Neural progenitor cell (in vitro differentiated cells): ENCODE data around the gene PPIE. TPM values are rescaled to one million over a fixed set of nuclear protein-coding genes. Genes with fewer than 3 reads are reported as not detected.

ENCODE experiments used
- DNase-seq: peaks from one replicate; pipeline ENCODE4 v3.0.0-alpha.2; 2016; ENCODE audit warnings: low spot score
- H2AFZ ChIP-seq: fragments of 200-600 bp; sonication (generic); replicated peaks from 2 replicates; pipeline ENCODE4 v1.6.1; 2016; ENCODE audit warnings: antibody characterized with exemption
- H3F3A ChIP-seq: fragments of 200-600 bp; sonication (generic); 2 replicates; pipeline ENCODE4 v1.6.1; 2016; ENCODE audit warnings: antibody characterized with exemption, low read depth
- H3K27ac ChIP-seq: fragments of 200-600 bp; sonication (generic); 2 replicates; pipeline ENCODE4 v1.5.1; 2016; ENCODE audit warnings: mild to moderate bottlenecking
- H3K27me3 ChIP-seq: fragments of 200-600 bp; sonication (generic); 2 replicates; pipeline ENCODE4 v1.6.1; 2016; ENCODE audit warnings: mild to moderate bottlenecking, moderate library complexity
- H3K36me3 ChIP-seq: fragments of 200-600 bp; sonication (generic); 2 replicates; pipeline ENCODE4 v1.5.1; 2016
- H3K4me1 ChIP-seq: fragments of 200-600 bp; sonication (generic); 2 replicates; pipeline ENCODE4 v1.6.1; 2016; ENCODE audit warnings: mixed run types
- H3K4me2 ChIP-seq: fragments of 200-600 bp; sonication (generic); 2 replicates; pipeline ENCODE4 v1.6.1; 2016
- H3K4me3 ChIP-seq: fragments of 200-600 bp; sonication (generic); 2 replicates; pipeline ENCODE4 v1.5.1; 2016
- H3K79me2 ChIP-seq: fragments of 200-600 bp; sonication (generic); 2 replicates; pipeline ENCODE4 v1.6.1; 2016; ENCODE audit warnings: low read depth
- H3K9ac ChIP-seq: fragments of 200-600 bp; sonication (generic); 2 replicates; pipeline ENCODE4 v1.6.1; 2016
- H3K9me3 ChIP-seq: fragments of 200-600 bp; sonication (generic); 2 replicates; pipeline ENCODE4 v1.5.1; 2016; ENCODE audit warnings: low read depth
- H4K20me1 ChIP-seq: fragments of 200-600 bp; sonication (generic); 2 replicates; pipeline ENCODE4 v1.6.1; 2016; ENCODE audit warnings: low read depth
- H3K27ac Mint-ChIP-seq: 3 replicates; pipeline ENCODE4 v1.8.0; 2021; ENCODE audit warnings: mixed read lengths
- H3K27me3 Mint-ChIP-seq: 2 replicates; pipeline ENCODE4 v1.8.0; 2022; ENCODE audit warnings: low read depth, mild to moderate bottlenecking, inconsistent platforms, moderate library complexity, mixed read lengths; ENCODE audit not compliant: insufficient read depth
- H3K36me3 Mint-ChIP-seq: 3 replicates; pipeline ENCODE4 v1.8.0; 2021; ENCODE audit warnings: mixed read lengths
- H3K4me1 Mint-ChIP-seq: 3 replicates; pipeline ENCODE4 v1.8.0; 2021; ENCODE audit warnings: mixed read lengths
- H3K4me3 Mint-ChIP-seq: 3 replicates; pipeline ENCODE4 v1.8.0; 2021; ENCODE audit warnings: mild to moderate bottlenecking, moderate library complexity, mixed read lengths
- H3K9me3 Mint-ChIP-seq: 3 replicates; pipeline ENCODE4 v1.8.0; 2020; ENCODE audit warnings: mixed read lengths
- CTCF ChIP-seq: fragments of 200-600 bp; sonication (generic); IDR thresholded peaks from 2 replicates; pipeline ENCODE4 v1.5.1; 2017; ENCODE audit warnings: antibody characterized with exemption, mild to moderate bottlenecking
- EZH2 ChIP-seq: fragments of 200-600 bp; sonication (generic); IDR thresholded peaks from 2 replicates; pipeline ENCODE4 v1.6.1; 2017; ENCODE audit warnings: antibody characterized with exemption, mild to moderate bottlenecking, moderate library complexity
- EZH2phosphoT487 ChIP-seq: fragments of 200-600 bp; sonication (generic); IDR thresholded peaks from 2 replicates; pipeline ENCODE4 v1.6.1; 2017; ENCODE audit warnings: antibody characterized with exemption
- total RNA-seq: library from RNA; depleted of rRNA; stranded (reverse); fragments of >200 nt; gene quantifications from 2 replicates; pipeline ENCODE4 v1.2.3, GENCODE V29; 2015; ENCODE audit warnings: low replicate concordance

The PPIE gene
- total RNA-seq, 1 donor from 2014 or later: 57.2 TPM

- no peak for DNase-seq
- peaks cover 37% of the 10 kb centered on the region for H3K27me3 Mint-ChIP-seq
- no peak overlapping the region for H3K4me3 Mint-ChIP-seq
- H2AFZ ChIP-seq: no peak overlapping the region
- H3K4me3 ChIP-seq: no peak overlapping the region
- H3F3A ChIP-seq: peaks cover 3% of the 10 kb centered on the region
- H3K36me3 Mint-ChIP-seq: no peaks in the 10 kb centered on the region
- H3K4me2 ChIP-seq: no peak overlapping the region
- TF ChIP-seq EZH2: no peak
- no peak for TF ChIP-seq EZH2phosphoT487
- TF ChIP-seq CTCF: no peak
- H3K27me3 ChIP-seq: peaks cover 100% of the 10 kb centered on the region
- H3K36me3 ChIP-seq: no peaks in the 10 kb centered on the region
- H3K9me3 Mint-ChIP-seq: no peaks in the 10 kb centered on the region
- peaks cover 8% of the 10 kb centered on the region for H3K4me1 ChIP-seq
- H3K4me1 Mint-ChIP-seq: peaks cover 14% of the 10 kb centered on the region
- H3K9ac ChIP-seq: no peak overlapping the region
- no peak overlapping the region for H3K27ac ChIP-seq
- H3K79me2 ChIP-seq: no peaks in the 10 kb centered on the region
- peaks cover 17% of the 10 kb centered on the region for H4K20me1 ChIP-seq
- no peak overlapping the region for H3K27ac Mint-ChIP-seq
- H3K9me3 ChIP-seq: no peaks in the 10 kb centered on the region
Observed at GRCh38 chr1:39696448-39696847, 42.2 kb upstream of the PPIE start.

DNA sequence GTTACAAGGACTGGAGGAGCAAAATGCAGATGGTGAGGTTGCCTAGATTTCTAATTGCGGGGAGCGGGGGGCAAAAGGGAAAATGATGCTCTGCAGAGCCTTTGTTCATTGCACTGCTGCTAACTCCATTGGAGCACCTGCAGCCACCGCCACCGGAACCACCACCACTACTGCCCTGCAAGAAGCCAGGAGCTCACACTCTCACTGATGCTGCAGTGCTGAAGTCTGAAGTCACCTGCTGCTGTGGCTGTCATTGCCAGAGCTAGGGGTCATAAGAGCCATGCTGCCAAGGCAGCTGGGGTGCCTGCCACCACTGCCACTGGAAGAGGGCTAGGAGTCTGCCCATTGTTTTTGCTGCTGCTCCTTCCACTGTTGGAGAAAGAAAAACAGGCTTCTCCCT, 40.1 kb upstream of the PPIE start:
- Histone ChIP-seq H3K4me2 (no peak overlapping the region), H3K4me1 (peaks cover 14% of the 10 kb centered on the region), H3K36me3 (no peaks in the 10 kb centered on the region), H3K9me3 (no peaks in the 10 kb centered on the region), H2AFZ (no peak overlapping the region), H3K4me3 (no peak overlapping the region), H4K20me1 (no peaks in the 10 kb centered on the region), H3F3A (peaks cover 6% of the 10 kb centered on the region), H3K27ac (no peak overlapping the region), H3K79me2 (no peaks in the 10 kb centered on the region), H3K27me3 (peaks cover 100% of the 10 kb centered on the region), H3K9ac (no peak overlapping the region)
- Mint-ChIP-seq H3K9me3 (no peaks in the 10 kb centered on the region), H3K27ac (no peak overlapping the region), H3K36me3 (no peaks in the 10 kb centered on the region), H3K4me1 (peaks cover 23% of the 10 kb centered on the region), H3K27me3 (peaks cover 27% of the 10 kb centered on the region), H3K4me3 (no peak overlapping the region)
- no peak for TF ChIP-seq EZH2phosphoT487
- TF ChIP-seq CTCF: no peak
- TF ChIP-seq EZH2: no peak
- DNase-seq: no peak

GRCh38 chr1:39699419-39699818, 39.3 kb upstream of the PPIE start:
- peaks cover 6% of the 10 kb centered on the region for H3F3A ChIP-seq
- H3K79me2 ChIP-seq: no peaks in the 10 kb centered on the region
- no peaks in the 10 kb centered on the region for H3K9me3 ChIP-seq
- Mint-ChIP-seq H3K27ac (no peak overlapping the region), H3K4me1 (peaks cover 23% of the 10 kb centered on the region), H3K36me3 (no peaks in the 10 kb centered on the region), H3K4me3 (no peak overlapping the region), H3K9me3 (no peaks in the 10 kb centered on the region), H3K27me3 (peaks cover 27% of the 10 kb centered on the region)
- no peaks in the 10 kb centered on the region for H3K36me3 ChIP-seq
- H3K27ac ChIP-seq: no peak overlapping the region
- DNase-seq: no peak
- H3K4me1 ChIP-seq: peaks cover 14% of the 10 kb centered on the region
- no peaks in the 10 kb centered on the region for H4K20me1 ChIP-seq
- H3K4me3 ChIP-seq: no peak overlapping the region
- peaks cover 100% of the 10 kb centered on the region for H3K27me3 ChIP-seq
- no peak overlapping the region for H3K4me2 ChIP-seq
- H2AFZ ChIP-seq: no peak overlapping the region
- no peak overlapping the region for H3K9ac ChIP-seq
- TF ChIP-seq CTCF: peak; percentile 12
- TF ChIP-seq EZH2phosphoT487: no peak

- H3K4me2 ChIP-seq: no peak overlapping the region
- H3K9me3 ChIP-seq: no peaks in the 10 kb centered on the region
- Mint-ChIP-seq H3K36me3 (no peaks in the 10 kb centered on the region), H3K4me3 (no peak overlapping the region), H3K4me1 (peaks cover 23% of the 10 kb centered on the region), H3K27me3 (peaks cover 24% of the 10 kb centered on the region), H3K27ac (no peak overlapping the region), H3K9me3 (no peaks in the 10 kb centered on the region)
- no peak overlapping the region for H3K27ac ChIP-seq
- H3K27me3 ChIP-seq: peaks cover 100% of the 10 kb centered on the region
- no peak for TF ChIP-seq CTCF
- no peak for TF ChIP-seq EZH2phosphoT487
- no peak for TF ChIP-seq EZH2
- no peak overlapping the region for H2AFZ ChIP-seq
- no peaks in the 10 kb centered on the region for H4K20me1 ChIP-seq
- peaks cover 6% of the 10 kb centered on the region for H3F3A ChIP-seq
- no peak for DNase-seq
- no peaks in the 10 kb centered on the region for H3K36me3 ChIP-seq
- H3K79me2 ChIP-seq: no peaks in the 10 kb centered on the region
- H3K4me1 ChIP-seq: peaks cover 14% of the 10 kb centered on the region
- H3K9ac ChIP-seq: no peak overlapping the region
- no peak overlapping the region for H3K4me3 ChIP-seq
Observed at GRCh38 chr1:39700348-39700747, 38.3 kb upstream of the PPIE start.
